ENCODE measurements around the gene TRAK2. TPM values are rescaled to one million over a fixed set of nuclear protein-coding genes. Genes with fewer than 3 reads are reported as not detected.

Gene TRAK2
- total RNA-seq, 1 experiment from 2014 or later = 15.2 TPM

GRCh38 chr2:201471732-201472393, 20.6 kb upstream of the TRAK2 start:
- intact Hi-C loops (cut with micrococcal nuclease) = no loop called here
- no peak for ATAC-seq
- Histone ChIP-seq H3K4me3 (replicated peaks in 1 of 2; ENCODE audit: low read depth in 1 of 2, low read length in 2 of 2) (no peak overlapping the region), H3K4me2 (ENCODE audit: low read length) (0 out of 2 replicates have a peak overlapping the region, but pooled peaks have one; percentile 11), H3K4me1 (ENCODE audit: control insufficient read depth in 1 of 2, insufficient read depth in 2 of 2, low read length in 2 of 2) (peaks cover 0 to 13% of the 10 kb centered on the region in 2 experiments; a peak in 3 of 4 replicates), H2AFZ (ENCODE audit: low read depth, low read length, poor library complexity, severe bottlenecking) (no peak overlapping the region), H3K9ac (ENCODE audit: low read length) (no peak overlapping the region), H3K36me3 (ENCODE audit: control insufficient read depth in 1 of 2, insufficient read depth in 2 of 2, low read length in 2 of 2) (peaks cover 0 to 7% of the 10 kb centered on the region in 2 experiments; a peak in 1 of 4 replicates), H3K9me3 (ENCODE audit: control insufficient read depth in 1 of 2, insufficient read depth in 1 of 2, low read depth in 1 of 2, low read length in 2 of 2) (no peaks in the 10 kb centered on the region), H3K27me3 (ENCODE audit: insufficient read depth, low read length) (no peaks in the 10 kb centered on the region), H3K27ac (ENCODE audit: low read depth, low read length) (no peak overlapping the region), H4K20me1 (ENCODE audit: insufficient read depth) (no peaks in the 10 kb centered on the region), H3K9me2 (ENCODE audit: insufficient read depth) (no peaks in the 10 kb centered on the region; the same call in 1 of the 2 replicates), H3K79me2 (ENCODE audit: insufficient read depth, low read length) (no peaks in the 10 kb centered on the region)
- ChIA-PET RAD21 (ENCODE audit: low non-redundant PET in 1 of 2, low total read pairs in 2 of 2, uncharacterized antibody in 2 of 2, unreplicated experiment in 2 of 2) (no interaction called here), CTCF (no interaction called here), POLR2A (no interaction called here)
- DNase-seq (ENCODE audit: low read depth, low spot score) = no peak
- no TSS peak for BruUV-seq (replicated peaks)
- no peak for TF ChIP-seq POLR2AphosphoS5 (IDR thresholded peaks at IDR 0.05; ENCODE audit: low read depth, low read length)
- no peak for TF ChIP-seq RAD21 (IDR thresholded peaks at IDR 0.05; ENCODE audit: low read depth)
- no peak for TF ChIP-seq CTCF (IDR thresholded peaks at IDR 0.05 in 2 of 3, conservative IDR thresholded peaks at IDR 0.05 in 1 of 3; ENCODE audit: borderline replicate concordance in 1 of 3, insufficient read depth in 1 of 3, low read depth in 2 of 3, low read length in 2 of 3)
- TF ChIP-seq EGR1 (IDR thresholded peaks at IDR 0.05; ENCODE audit: low read depth) = no peak
- no peak for TF ChIP-seq POLR2A (IDR thresholded peaks at IDR 0.05; ENCODE audit: borderline replicate concordance, extremely low read depth, insufficient read depth, insufficient read length)
- no peak for TF ChIP-seq ATF3 (IDR thresholded peaks at IDR 0.05)
- TF ChIP-seq MAX (IDR thresholded peaks at IDR 0.05) = no peak
- TF ChIP-seq FOSL1 (IDR thresholded peaks at IDR 0.05; ENCODE audit: low read depth) = no peak
- TF ChIP-seq TCF7L2 (IDR thresholded peaks at IDR 0.05; ENCODE audit: borderline replicate concordance, extremely low read depth, insufficient read depth, insufficient read length) = no peak
